NCI-H460 (cell line): Measurements from ENCODE around the gene BUD31. TPM values are rescaled to one million over a fixed set of nuclear protein-coding genes. Genes with fewer than 3 reads are reported as not detected.

Source experiments
- DNase-seq: peaks from one replicate; pipeline ENCODE4 v3.0.0-alpha.2; 2016; ENCODE audit warnings: low read depth; ENCODE audit errors: extremely low read depth
- total RNA-seq: library from RNA; depleted of rRNA; stranded (reverse); fragments of >200 nt; shearing (Covaris generic); gene quantifications from 2 replicates; pipeline ENCODE4 v1.2.3, GENCODE V29; 2014; rRNA removed

Gene BUD31
- total RNA-seq, 1 experiment from 2014 or later, result 220 TPM

GRCh38 chr7:99460651-99461050, 51.9 kb downstream of the BUD31 start:
- no peak for DNase-seq

GRCh38 chr7:99461221-99461620, 52.5 kb downstream of the BUD31 start:
- DNase-seq, result no peak

- DNase-seq, result no peak
Observed at GRCh38 chr7:99465421-99465768, 56.6 kb downstream of the BUD31 start.

GRCh38 chr7:99468336-99468918, 59.7 kb downstream of the BUD31 start:
- no peak for DNase-seq

Other genes starting within 250 kb of the BUD31 start
- gene KPNA7, start 200.9 kb upstream of the BUD31 start, total RNA-seq, result 0.07 TPM in 1 of 2 replicates, not detected in the other
- gene MYH16, start 136.1 kb upstream of the BUD31 start, total RNA-seq, result not detected in 2 replicates
- 162 and 177 TPM in 2 replicates for gene ARPC1A, start 83.1 kb upstream of the BUD31 start, total RNA-seq
- 236 and 247 TPM in 2 replicates for gene ARPC1B, start 34.2 kb upstream of the BUD31 start, total RNA-seq
- 67.2 and 72.1 TPM in 2 replicates for gene PDAP1, start 372 bp upstream of the BUD31 start, total RNA-seq
- gene PTCD1, start 29.8 kb downstream of the BUD31 start, total RNA-seq, result 6.1 and 6.4 TPM in 2 replicates
- gene CPSF4, start 30.0 kb downstream of the BUD31 start, total RNA-seq, result 37.1 and 42.7 TPM in 2 replicates
- 598 and 637 TPM in 2 replicates for gene ATP5MF, start 57.2 kb downstream of the BUD31 start, total RNA-seq
- 6.8 and 7.0 TPM in 2 replicates for gene ZNF789, start 63.9 kb downstream of the BUD31 start, total RNA-seq
- 17.6 and 18.0 TPM in 2 replicates for gene ZNF394, start 91.3 kb downstream of the BUD31 start, total RNA-seq
- 12.0 and 12.7 TPM in 2 replicates for gene ZKSCAN5, start 95.7 kb downstream of the BUD31 start, total RNA-seq
- gene FAM200A, start 143.1 kb downstream of the BUD31 start, total RNA-seq, result 12.1 and 14.0 TPM in 2 replicates
- 68.4 and 83.1 TPM in 2 replicates for gene ZNF655, start 149.7 kb downstream of the BUD31 start, total RNA-seq
- 0.87 and 1.1 TPM in 2 replicates for gene TMEM225B, start 189.3 kb downstream of the BUD31 start, total RNA-seq
- gene ZSCAN25, start 208.0 kb downstream of the BUD31 start, total RNA-seq, result 9.4 and 12.5 TPM in 2 replicates